Skeletal muscle satellite cell (primary cell): ENCODE results near the gene TSPAN9.

Experiments used
- H3K27me3 ChIP-seq: 2 replicates; pipeline ENCODE4 v1.7.0; 2013; ENCODE audit warnings: low read length; ENCODE audit not compliant: control insufficient read depth, insufficient read depth
- H3K36me3 ChIP-seq: 2 replicates; pipeline ENCODE4 v1.7.0; 2013; ENCODE audit warnings: mild to moderate bottlenecking, control low read depth, low read length; ENCODE audit not compliant: insufficient read depth
- H3K4me1 ChIP-seq: 2 replicates; pipeline ENCODE4 v1.7.0; 2013; ENCODE audit warnings: low read length; ENCODE audit not compliant: control insufficient read depth, insufficient read depth
- H3K4me2 ChIP-seq: 2 replicates; pipeline ENCODE4 v1.7.0; 2013; ENCODE audit warnings: mild to moderate bottlenecking, low read length
- H3K4me3 ChIP-seq: 2 replicates; pipeline ENCODE4 v1.7.0; 2013; ENCODE audit warnings: low read length
- H3K9ac ChIP-seq: 2 replicates; pipeline ENCODE4 v1.7.0; 2013; ENCODE audit warnings: mild to moderate bottlenecking, low read depth, low read length, moderate library complexity
- H3K9me3 ChIP-seq: replicated peaks from 2 replicates; pipeline ENCODE4 v1.7.0; 2013; ENCODE audit warnings: mild to moderate bottlenecking, control low read depth, low read length

TSPAN9 gene

GRCh38 chr12:3083921-3084347 is 6.8 kb downstream of the TSPAN9 start:
- Histone ChIP-seq H3K27me3 (no peaks in the 10 kb centered on the region), H3K36me3 (peaks cover 3% of the 10 kb centered on the region), H3K4me1 (no peaks in the 10 kb centered on the region), H3K9ac (no peak overlapping the region), H3K4me3 (no peak overlapping the region), H3K4me2 (no peak overlapping the region), H3K9me3 (no peaks in the 10 kb centered on the region)

- Histone ChIP-seq H3K9me3 (no peaks in the 10 kb centered on the region), H3K4me2 (no peak overlapping the region), H3K4me3 (no peak overlapping the region), H3K27me3 (no peaks in the 10 kb centered on the region), H3K9ac (no peak overlapping the region), H3K36me3 (peaks cover 3% of the 10 kb centered on the region), H3K4me1 (no peaks in the 10 kb centered on the region)
These were observed 7.6 kb downstream of the TSPAN9 start for GRCh38 chr12:3084742-3085141.

GRCh38 chr12:3085341-3086139 is 8.4 kb downstream of the TSPAN9 start:
- no peaks in the 10 kb centered on the region for H3K9me3 ChIP-seq
- no peak overlapping the region for H3K4me2 ChIP-seq
- H3K4me1 ChIP-seq, result no peaks in the 10 kb centered on the region
- no peak overlapping the region for H3K4me3 ChIP-seq
- no peak overlapping the region for H3K9ac ChIP-seq
- no peaks in the 10 kb centered on the region for H3K27me3 ChIP-seq
- peaks cover 3% of the 10 kb centered on the region for H3K36me3 ChIP-seq

- Histone ChIP-seq H3K4me1 (no peaks in the 10 kb centered on the region), H3K4me2 (no peak overlapping the region), H3K9me3 (no peaks in the 10 kb centered on the region), H3K36me3 (peaks cover 3% of the 10 kb centered on the region), H3K27me3 (no peaks in the 10 kb centered on the region), H3K9ac (no peak overlapping the region), H3K4me3 (no peak overlapping the region)
These were observed 9.0 kb downstream of the TSPAN9 start for GRCh38 chr12:3086211-3086610.

- no peak overlapping the region for H3K4me3 ChIP-seq
These were observed 9.6 kb downstream of the TSPAN9 start for GRCh38 chr12:3086729-3087323.

GRCh38 chr12:3087758-3088650 is 10.8 kb downstream of the TSPAN9 start:
- peaks cover 3% of the 10 kb centered on the region for H3K36me3 ChIP-seq
- no peak overlapping the region for H3K4me2 ChIP-seq
- H3K9ac ChIP-seq, result no peak overlapping the region
- no peaks in the 10 kb centered on the region for H3K27me3 ChIP-seq
- no peak overlapping the region for H3K4me3 ChIP-seq
- no peaks in the 10 kb centered on the region for H3K9me3 ChIP-seq
- no peaks in the 10 kb centered on the region for H3K4me1 ChIP-seq

More at GRCh38 chr12:3086729-3087323, 9.6 kb downstream of the TSPAN9 start:
- H3K27me3 ChIP-seq, result no peaks in the 10 kb centered on the region
- no peaks in the 10 kb centered on the region for H3K4me1 ChIP-seq
- H3K4me2 ChIP-seq, result no peak overlapping the region
- peaks cover 3% of the 10 kb centered on the region for H3K36me3 ChIP-seq
- H3K9ac ChIP-seq, result no peak overlapping the region
- no peaks in the 10 kb centered on the region for H3K9me3 ChIP-seq

- H3K27me3 ChIP-seq, result no peaks in the 10 kb centered on the region
- H3K9me3 ChIP-seq, result no peaks in the 10 kb centered on the region
- H3K36me3 ChIP-seq, result peaks cover 3% of the 10 kb centered on the region
- H3K4me3 ChIP-seq, result no peak overlapping the region
- H3K9ac ChIP-seq, result no peak overlapping the region
- H3K4me1 ChIP-seq, result no peaks in the 10 kb centered on the region
- H3K4me2 ChIP-seq, result no peak overlapping the region
These were observed 12.4 kb downstream of the TSPAN9 start for GRCh38 chr12:3089588-3089987.

- H3K9me3 ChIP-seq, result no peaks in the 10 kb centered on the region
- H3K4me3 ChIP-seq, result no peak overlapping the region
- H3K9ac ChIP-seq, result no peak overlapping the region
- no peaks in the 10 kb centered on the region for H3K27me3 ChIP-seq
- peaks cover 3% of the 10 kb centered on the region for H3K36me3 ChIP-seq
- no peaks in the 10 kb centered on the region for H3K4me1 ChIP-seq
- no peak overlapping the region for H3K4me2 ChIP-seq
These were observed 13.3 kb downstream of the TSPAN9 start for GRCh38 chr12:3090240-3091037.

- Histone ChIP-seq H3K9me3 (no peaks in the 10 kb centered on the region), H3K9ac (no peak overlapping the region), H3K4me1 (no peaks in the 10 kb centered on the region), H3K4me2 (no peak overlapping the region), H3K4me3 (no peak overlapping the region), H3K27me3 (no peaks in the 10 kb centered on the region), H3K36me3 (peaks cover 3% of the 10 kb centered on the region)
These were observed 13.8 kb downstream of the TSPAN9 start for GRCh38 chr12:3091038-3091319.

GRCh38 chr12:3091382-3092241 is 14.4 kb downstream of the TSPAN9 start:
- H3K9ac ChIP-seq, result no peak overlapping the region
- H3K36me3 ChIP-seq, result peaks cover 3% of the 10 kb centered on the region
- H3K4me1 ChIP-seq, result no peaks in the 10 kb centered on the region
- no peak overlapping the region for H3K4me2 ChIP-seq
- no peaks in the 10 kb centered on the region for H3K27me3 ChIP-seq
- no peaks in the 10 kb centered on the region for H3K9me3 ChIP-seq
- H3K4me3 ChIP-seq, result no peak overlapping the region
